Stimulated activated naive CD4-positive, alpha-beta T cell (primary cell): ENCODE data around the gene KY.

Source experiments
- DNase-seq, 6 experiments: peaks; one replicate each; lab custom pipeline; 2025; lab: John Stamatoyannopoulos, UW

Gene KY

GRCh38 chr3:134644731-134645514, 5.9 kb downstream of the KY start:
- no peak for DNase-seq

GRCh38 chr3:134643150-134643675, 7.6 kb downstream of the KY start:
- no peak for DNase-seq

DNA sequence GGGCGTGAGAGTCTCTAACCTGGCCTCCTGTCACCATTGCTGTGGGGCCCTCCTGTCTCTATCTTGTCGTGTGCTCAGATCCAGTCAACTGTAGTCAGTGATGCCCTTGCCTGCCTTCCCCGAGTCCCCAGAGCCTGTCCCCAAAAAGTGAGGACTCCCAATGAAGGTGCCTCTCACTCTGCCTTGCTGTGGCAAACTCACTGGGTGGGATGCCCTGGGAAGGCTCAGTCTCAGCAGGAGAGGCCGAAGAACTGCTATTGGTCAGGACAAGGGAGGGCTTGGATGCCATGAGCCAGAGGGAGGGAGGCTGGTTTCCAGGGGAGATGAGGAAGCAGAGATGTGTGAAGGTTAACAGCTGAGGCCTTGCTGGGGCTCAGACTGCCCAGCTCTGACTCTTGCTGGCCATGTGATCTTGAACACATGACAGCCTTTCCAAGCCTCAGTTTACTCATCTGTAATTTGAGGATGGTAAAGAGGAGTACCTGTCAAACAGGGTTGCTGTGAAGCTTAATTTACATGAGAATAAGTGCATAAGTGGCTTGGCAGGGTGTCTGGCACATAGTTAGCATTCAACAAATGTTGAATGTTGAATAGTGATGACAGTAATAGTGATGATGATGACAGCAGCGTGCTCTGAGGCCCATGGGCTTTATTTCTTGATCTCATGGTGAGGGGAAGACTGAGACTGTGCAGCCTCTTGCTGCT, 8.2 kb downstream of the KY start:
- no peak for DNase-seq

- DNase-seq, result no peak
Observed at GRCh38 chr3:134641671-134642300, 9.0 kb downstream of the KY start.

GRCh38 chr3:134640872-134641470, 9.9 kb downstream of the KY start:
- no peak for DNase-seq

GRCh38 chr3:134640378-134640777, 10.4 kb downstream of the KY start:
- DNase-seq, result no peak

GRCh38 chr3:134638385-134639030, 12.3 kb downstream of the KY start:
- no peak for DNase-seq

DNA sequence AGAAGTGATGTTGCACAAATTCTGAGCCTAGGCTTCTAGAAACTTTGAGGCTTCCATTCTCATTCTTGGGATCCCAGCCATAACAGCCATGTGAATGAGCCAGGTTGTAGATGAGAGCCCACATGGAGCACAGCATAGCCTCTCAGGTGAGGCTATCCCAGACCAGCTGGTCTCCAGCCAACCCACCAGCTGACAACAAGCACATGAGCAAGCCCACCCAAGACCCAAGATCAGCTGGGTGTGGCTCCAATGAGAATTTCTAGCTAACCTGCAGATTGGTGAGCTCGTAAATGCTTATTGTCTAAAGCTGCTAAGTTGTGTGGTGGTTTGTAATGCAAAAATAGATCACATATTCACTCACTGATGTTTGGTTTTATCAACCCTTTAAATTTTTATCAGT, 14.4 kb downstream of the KY start:
- DNase-seq, result no peak

GRCh38 chr3:134630506-134630905, 20.3 kb downstream of the KY start:
- no peak for DNase-seq

DNA sequence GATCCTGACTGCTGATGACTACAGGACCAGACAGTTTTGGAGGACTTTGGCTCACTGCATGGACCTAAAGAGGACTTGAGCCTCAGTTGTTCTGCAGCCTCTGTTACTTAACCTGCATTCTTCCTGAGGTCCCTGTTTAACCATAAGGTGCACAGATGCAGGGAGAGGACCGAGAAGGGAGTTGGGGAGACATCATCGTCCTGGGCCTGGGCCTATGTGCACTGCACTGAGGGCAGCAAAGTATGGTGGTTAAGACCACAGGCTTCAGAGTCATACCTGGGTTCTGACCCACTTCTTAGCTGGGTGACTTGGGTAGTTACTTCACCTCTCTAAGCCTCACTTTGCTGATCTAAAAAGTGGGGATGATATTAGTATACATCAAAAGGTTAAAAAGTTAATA, 21.9 kb downstream of the KY start:
- DNase-seq, result no peak

DNA sequence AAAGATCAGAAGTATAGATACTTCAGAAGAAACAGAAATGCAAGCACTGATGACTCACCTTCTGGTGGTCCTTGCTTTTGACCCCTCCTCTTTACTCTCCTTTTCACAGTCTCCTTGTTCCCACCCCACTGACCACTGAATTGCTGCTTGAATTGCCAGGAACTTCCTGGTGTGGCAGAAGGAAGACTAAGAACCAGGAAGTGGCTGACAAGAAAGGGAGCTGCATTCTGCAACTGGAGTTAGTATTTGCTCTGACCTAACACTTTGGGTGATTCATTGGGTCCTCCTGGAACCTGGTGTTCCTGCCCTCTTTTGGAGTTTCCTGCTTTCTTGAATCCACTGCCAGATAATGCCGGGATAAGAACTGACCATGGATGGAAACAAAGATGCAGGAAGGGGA, 23.0 kb downstream of the KY start:
- DNase-seq, result no peak

GRCh38 chr3:134625885-134626741, 24.7 kb downstream of the KY start:
- DNase-seq, result no peak

- DNase-seq, result no peak
Observed at GRCh38 chr3:134625462-134625861, 25.4 kb downstream of the KY start.

DNA sequence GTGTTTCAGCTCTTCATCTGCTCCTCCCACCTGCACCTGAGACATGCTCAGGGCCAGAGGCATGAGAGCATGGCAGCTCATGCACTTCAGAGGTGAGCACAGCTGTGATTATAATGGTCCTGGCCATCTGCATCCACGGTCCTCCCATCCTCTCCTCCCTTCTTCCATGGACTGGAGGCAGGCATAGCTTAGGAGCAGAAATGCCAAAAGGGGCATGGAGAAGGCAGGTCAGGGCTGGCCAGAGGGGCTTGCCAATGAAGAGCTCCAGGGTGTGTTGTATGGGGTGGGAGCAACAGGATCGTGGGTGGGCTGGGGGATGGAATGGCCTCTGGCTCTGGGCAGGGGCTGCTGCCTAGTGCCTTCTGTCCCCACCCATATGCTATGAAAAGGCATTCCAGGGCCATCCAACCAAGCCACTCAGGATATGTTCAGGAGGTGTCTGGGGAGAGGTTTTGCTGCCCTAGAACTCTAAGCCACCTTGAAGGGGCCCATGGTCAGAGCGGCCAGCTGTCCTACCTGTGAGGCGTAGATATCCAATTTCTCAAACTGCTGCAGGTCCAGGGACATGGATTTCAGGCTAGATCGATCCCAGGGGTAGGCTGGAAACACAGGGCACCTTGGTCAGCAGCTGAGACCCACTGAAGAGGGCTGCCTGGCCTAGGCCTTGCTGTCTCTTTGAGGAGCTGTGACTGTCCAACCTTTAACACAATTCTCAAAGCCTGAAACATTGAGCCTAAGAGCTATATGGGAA, 26.1 kb downstream of the KY start:
- no peak for DNase-seq

DNA sequence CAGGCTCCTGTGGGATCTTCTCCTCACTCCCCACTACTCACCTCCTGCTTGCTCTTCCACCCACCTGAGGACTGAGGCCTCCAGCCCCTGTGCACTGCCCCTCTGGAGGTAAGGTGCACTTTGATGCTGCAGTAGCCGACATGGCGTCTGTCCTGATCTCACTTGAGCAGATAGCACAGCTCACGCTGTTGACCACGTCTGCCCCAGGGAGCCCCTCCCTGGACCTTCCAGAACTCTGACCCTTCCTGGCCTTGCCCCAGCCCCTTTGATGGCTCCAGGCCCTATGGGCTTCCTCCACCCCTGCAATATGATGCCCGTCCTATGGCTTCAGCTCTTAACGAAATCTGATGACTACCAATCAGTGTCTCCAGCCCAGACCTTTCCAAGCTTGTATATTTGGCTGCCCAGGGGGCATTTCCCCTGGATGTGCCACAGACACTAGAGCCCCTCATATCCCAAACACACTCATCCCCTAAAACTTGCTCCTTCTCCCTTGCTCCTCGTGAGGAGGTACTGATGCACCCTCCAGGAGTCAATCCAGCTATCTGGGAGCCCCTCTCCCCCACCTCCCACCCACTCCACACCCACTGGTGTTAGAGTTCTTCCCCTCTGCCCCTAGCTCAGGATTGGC, 27.1 kb downstream of the KY start:
- DNase-seq, result no peak

- no peak for DNase-seq
Observed at GRCh38 chr3:134622806-134623365, 27.9 kb downstream of the KY start.

GRCh38 chr3:134621854-134622253, 29.0 kb downstream of the KY start:
- no peak for DNase-seq

DNA sequence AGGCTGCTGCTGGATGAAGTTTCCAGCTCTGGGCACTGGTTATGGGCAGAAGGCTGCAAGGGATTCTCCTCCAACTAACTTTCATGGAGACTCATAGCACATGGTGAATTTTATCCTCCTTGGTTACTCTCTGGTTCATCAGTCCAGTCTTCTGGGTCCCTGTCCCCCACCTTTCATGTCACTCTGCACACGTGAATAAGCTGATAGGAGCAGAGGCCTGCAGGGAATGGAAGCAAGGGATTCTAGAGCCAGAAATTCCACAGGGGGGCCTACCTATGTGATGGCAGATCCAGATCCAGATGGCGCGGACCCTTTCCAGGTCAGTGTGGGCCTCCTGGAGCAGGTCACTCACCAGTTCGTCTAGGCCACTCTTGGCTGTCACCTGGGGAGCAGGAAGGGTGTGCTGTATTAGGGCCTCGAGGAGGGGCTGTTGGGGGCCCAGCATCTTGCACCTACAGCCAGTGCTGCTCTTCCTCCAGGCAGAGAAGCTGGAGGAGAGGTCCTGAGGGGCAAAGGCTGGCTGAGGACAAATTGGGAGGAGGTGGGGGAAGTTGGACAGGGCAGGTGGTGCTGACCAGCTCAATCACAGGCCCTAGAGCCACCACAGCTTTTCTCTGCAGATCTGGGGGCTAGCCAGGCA, 30.2 kb downstream of the KY start:
- DNase-seq, result no peak

DNA sequence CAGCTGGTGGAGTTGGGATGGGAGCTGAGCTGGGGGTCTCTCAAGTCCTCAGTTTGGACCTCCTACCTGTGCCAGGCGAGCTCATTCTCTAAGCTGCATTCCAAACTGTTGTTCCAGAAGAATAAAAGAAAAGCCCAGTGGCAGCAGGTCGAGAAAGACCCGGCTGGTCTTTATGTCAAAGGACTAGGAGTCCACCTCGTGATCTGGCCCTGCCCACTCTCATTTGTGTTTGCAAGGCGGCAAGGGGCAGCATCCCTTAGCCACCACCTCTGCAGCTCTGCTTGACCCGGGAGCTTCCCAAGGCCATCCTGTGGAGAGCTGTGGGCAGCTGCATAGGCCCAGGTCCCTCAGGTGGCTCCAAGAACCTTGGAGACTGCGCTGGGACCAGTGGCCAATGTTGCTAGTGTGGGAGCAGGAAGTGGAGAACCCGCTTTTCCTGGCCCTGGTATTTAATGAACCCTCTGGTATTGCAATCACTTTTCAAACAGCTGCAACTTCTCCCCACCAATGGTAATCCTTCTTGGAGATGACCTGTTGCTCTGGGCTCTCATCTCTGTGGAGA, 30.9 kb downstream of the KY start:
- no peak for DNase-seq
